Brain microvascular endothelial cell (primary cell): ENCODE measurements around the gene TCF12.

Source experiments
- DNase-seq: peaks from one replicate; pipeline ENCODE4 v3.0.0-alpha.2; 2020
- H3K27ac ChIP-seq: fragments of 250-450 bp; sonication (Bioruptor Pico); 2 replicates; pipeline ENCODE4 v1.5.1; 2020; ENCODE audit warnings: mild to moderate bottlenecking, moderate library complexity
- H3K27me3 ChIP-seq: fragments of 250-450 bp; sonication (Bioruptor Pico); replicated peaks from 2 replicates; pipeline ENCODE4 v1.5.1; 2020; ENCODE audit warnings: mild to moderate bottlenecking
- H3K36me3 ChIP-seq: fragments of 250-450 bp; sonication (Bioruptor Pico); replicated peaks from 2 replicates; pipeline ENCODE4 v1.5.1; 2020; ENCODE audit warnings: mild to moderate bottlenecking
- H3K4me3 ChIP-seq: 2 replicates; pipeline ENCODE4 v1.5.1; 2011; ENCODE audit warnings: low read depth, mild to moderate bottlenecking, control low read depth, low read length, moderate library complexity
- in situ Hi-C: cut with HindIII; loops from 2 replicates; pipeline ENCODE4 v1.10.0; 2017; ENCODE audit warnings: low sequenced_read_pairs, low pct_ligation_motif_present
- TF ChIP-seq, protein P1 (sequence below): IDR thresholded peaks from 2 replicates; pipeline ENCODE4 v1.5.1; 2011; ENCODE audit warnings: low read depth, mild to moderate bottlenecking, moderate library complexity, low read length, control low read depth, inconsistent platforms; ENCODE audit errors: missing control alignments

Gene TCF12

DNA sequence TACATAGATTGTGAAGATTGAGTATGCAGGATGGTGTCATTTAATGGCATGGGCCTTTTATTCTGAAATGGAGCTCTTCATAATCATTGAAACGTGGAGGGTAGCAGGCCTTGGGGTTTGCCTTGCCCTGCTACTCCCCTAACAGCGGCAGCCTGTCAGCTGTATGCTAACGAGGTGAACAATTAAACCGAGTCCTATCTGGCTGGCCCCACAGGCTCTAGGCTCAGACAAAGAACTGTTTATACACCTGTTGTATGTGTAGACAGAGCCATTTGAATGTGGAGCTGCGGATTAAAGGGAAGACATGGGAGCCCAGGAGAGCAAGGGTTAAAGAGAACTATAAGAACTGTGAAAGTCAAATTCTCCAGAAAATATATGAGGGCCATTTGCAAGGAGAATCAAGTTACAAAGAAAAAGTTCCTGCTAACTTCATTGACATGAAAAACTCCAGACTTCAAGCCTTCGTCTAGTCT, 341.2 kb downstream of the TCF12 start:
- Histone ChIP-seq H3K27ac (no peak overlapping the region), H3K27me3 (no peaks in the 10 kb centered on the region), H3K4me3 (no peak overlapping the region), H3K36me3 (peaks cover 13% of the 10 kb centered on the region)
- in situ Hi-C loops, result no loop called here
- TF ChIP-seq, protein P1, sequence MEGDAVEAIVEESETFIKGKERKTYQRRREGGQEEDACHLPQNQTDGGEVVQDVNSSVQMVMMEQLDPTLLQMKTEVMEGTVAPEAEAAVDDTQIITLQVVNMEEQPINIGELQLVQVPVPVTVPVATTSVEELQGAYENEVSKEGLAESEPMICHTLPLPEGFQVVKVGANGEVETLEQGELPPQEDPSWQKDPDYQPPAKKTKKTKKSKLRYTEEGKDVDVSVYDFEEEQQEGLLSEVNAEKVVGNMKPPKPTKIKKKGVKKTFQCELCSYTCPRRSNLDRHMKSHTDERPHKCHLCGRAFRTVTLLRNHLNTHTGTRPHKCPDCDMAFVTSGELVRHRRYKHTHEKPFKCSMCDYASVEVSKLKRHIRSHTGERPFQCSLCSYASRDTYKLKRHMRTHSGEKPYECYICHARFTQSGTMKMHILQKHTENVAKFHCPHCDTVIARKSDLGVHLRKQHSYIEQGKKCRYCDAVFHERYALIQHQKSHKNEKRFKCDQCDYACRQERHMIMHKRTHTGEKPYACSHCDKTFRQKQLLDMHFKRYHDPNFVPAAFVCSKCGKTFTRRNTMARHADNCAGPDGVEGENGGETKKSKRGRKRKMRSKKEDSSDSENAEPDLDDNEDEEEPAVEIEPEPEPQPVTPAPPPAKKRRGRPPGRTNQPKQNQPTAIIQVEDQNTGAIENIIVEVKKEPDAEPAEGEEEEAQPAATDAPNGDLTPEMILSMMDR, result no peak
- no peak for DNase-seq

DNA sequence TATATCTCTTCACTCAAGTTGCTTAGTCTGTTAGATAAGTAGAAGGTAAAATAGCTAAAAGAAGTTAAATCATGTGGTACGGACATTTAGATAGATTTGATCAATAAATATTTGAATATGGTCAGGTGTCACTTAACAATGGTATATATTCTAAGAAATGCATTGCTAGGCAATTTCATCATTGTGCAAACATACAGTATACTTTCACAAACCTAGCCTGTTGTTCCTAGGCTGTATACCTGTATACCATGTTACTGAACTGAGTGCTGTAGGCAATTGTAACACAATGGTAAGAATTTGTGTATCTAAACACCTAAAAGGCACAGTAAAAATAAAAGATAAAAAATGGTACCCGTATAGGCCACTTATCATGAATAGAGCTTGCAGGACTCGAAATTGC, 345.1 kb downstream of the TCF12 start:
- TF ChIP-seq, protein P1, result no peak
- Histone ChIP-seq H3K27me3 (no peaks in the 10 kb centered on the region), H3K4me3 (no peak overlapping the region), H3K36me3 (peaks cover 14% of the 10 kb centered on the region), H3K27ac (no peak overlapping the region)
- no peak for DNase-seq
- in situ Hi-C loops, result no loop called here

DNA sequence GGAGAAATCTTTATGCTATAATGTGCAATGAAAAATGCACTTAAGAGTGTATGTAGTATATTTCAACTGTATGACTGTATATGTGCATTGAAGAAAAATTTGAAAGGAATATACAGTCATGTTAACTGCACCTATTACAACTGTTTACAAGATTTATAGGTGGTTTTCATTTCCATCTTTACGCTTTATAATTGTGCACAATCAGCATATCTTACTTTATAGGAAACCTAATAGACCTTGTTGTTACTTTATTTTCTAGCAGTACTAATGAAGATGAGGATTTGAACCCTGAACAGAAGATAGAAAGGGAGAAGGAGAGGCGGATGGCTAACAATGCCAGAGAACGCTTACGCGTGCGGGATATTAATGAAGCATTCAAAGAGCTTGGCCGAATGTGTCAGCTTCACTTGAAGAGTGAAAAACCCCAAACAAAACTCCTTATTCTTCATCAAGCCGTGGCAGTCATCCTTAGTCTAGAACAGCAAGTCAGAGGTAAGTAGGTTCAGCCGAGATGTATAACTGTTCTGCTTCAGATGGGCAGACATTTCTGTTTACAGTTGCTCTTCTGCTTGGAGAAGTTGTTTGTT, 354.4 kb downstream of the TCF12 start:
- no peaks in the 10 kb centered on the region for H3K27me3 ChIP-seq
- H3K27ac ChIP-seq, result no peak overlapping the region
- TF ChIP-seq, protein P1, result no peak
- DNase-seq, result no peak
- H3K36me3 ChIP-seq, result peaks cover 12% of the 10 kb centered on the region
- in situ Hi-C loops, result no loop called here
- no peak overlapping the region for H3K4me3 ChIP-seq

DNA sequence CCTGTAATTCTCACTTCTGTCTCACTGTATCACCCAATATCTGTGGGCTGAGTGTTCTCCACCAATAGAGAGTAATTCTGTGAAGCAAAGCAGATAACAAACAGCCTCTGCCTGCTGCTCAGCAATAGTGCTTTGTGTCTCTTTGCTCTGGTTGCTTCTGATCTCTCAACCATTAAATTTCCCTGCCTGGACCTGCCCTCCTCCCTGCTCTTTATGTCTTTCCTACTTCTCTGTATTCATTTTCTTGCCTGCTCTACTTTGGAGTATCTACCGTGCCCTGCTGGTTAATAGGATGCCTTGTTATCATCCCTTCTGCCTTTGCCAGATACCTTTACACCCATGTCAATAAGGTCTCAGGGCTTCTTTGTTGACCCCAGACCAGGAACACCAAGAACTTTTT, 355.0 kb downstream of the TCF12 start:
- TF ChIP-seq, protein P1, result no peak

DNA sequence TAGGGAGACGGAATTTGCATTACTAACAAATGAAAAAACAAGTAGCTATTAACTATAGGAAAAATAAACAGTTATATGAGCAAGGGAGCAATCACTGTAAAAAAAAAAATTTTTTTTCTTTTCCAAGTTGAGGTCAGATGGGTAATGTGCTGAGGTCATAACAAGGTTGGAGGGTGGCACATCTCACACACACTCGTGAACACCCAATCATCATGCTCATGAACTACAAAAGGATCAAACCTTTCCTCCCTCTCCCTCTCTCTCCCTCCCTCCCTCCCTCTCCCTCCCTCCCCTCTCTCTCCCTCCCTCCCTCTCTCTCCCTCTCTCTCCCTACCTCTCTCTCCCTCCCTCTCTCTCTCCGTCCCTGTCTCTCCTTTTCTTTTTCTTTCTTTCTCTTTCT, 360.0 kb downstream of the TCF12 start:
- Histone ChIP-seq H3K4me3 (no peak overlapping the region), H3K36me3 (peaks cover 14% of the 10 kb centered on the region), H3K27me3 (no peaks in the 10 kb centered on the region), H3K27ac (no peak overlapping the region)
- no peak for DNase-seq
- TF ChIP-seq, protein P1, result no peak
- in situ Hi-C loops, result no loop called here

More for the DNA sequence above, 355.0 kb downstream of the TCF12 start:
- no peaks in the 10 kb centered on the region for H3K27me3 ChIP-seq
- no peak overlapping the region for H3K4me3 ChIP-seq
- no peak for DNase-seq
- no peak overlapping the region for H3K27ac ChIP-seq
- H3K36me3 ChIP-seq, result peaks cover 12% of the 10 kb centered on the region
- in situ Hi-C loops, result no loop called here

DNA sequence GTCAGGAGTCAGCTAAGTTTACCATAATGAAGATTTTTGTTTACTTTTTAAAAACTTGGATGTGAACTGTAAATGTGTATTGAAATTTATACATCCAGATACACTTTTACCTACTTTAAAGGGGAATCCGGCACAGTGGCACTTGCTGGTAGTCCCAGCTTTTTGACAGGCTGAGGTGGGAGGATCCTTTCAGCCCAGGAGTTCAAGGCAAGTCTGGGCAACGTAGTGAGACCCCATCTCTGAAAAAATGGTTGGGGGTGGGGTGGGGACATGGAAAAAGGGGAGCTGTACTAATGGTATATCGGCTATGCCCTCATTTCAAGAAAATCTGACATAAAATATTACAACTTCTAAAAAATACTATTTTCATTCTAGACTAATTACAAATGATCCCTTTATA, 362.0 kb downstream of the TCF12 start:
- no peak overlapping the region for H3K27ac ChIP-seq
- no peak for DNase-seq
- TF ChIP-seq, protein P1, result no peak
- H3K4me3 ChIP-seq, result no peak overlapping the region
- in situ Hi-C loops, result no loop called here
- peaks cover 12% of the 10 kb centered on the region for H3K36me3 ChIP-seq
- no peaks in the 10 kb centered on the region for H3K27me3 ChIP-seq
